Endothelial cell of umbilical vein (primary cell): ENCODE measurements around the gene PARP9. TPM values are rescaled to one million over a fixed set of nuclear protein-coding genes. Genes with fewer than 3 reads are reported as not detected.

Experiments
- BruUV-seq: library from RNA; stranded (reverse); fragments of 400-500 nt; replicated peaks from 2 replicates; lab custom pipeline; 2021; lab: Mats Ljungman, UMichigan
- CTCF ChIA-PET: fragments of 300-600, 350-600 bp; sonication (Branson Sonifier 250); formaldehyde crosslinking; loops from one replicate; lab custom pipeline; 2021; ENCODE audit warnings: antibody characterized with exemption, inconsistent platforms; lab: Charles Lee
- POLR2A ChIA-PET: fragments of 300-600, 350-600 bp; sonication (Branson Sonifier 250); formaldehyde crosslinking; loops from one replicate; lab custom pipeline; 2021; ENCODE audit warnings: antibody characterized with exemption, inconsistent platforms; lab: Charles Lee
- DNase-seq: peaks from one replicate; pipeline ENCODE4 v3.0.0-alpha.2; 2011; ENCODE audit warnings: low read depth, low spot score
- FAIRE-seq: peaks from 2 replicates; lab custom pipeline; 2011; peaks lifted over from hg19 to GRCh38; lab: Jason Lieb, UNC
- H2AFZ ChIP-seq: 2 replicates; pipeline ENCODE4 v1.6.0; 2012; ENCODE audit warnings: low read depth, low read length, control low read depth, inconsistent platforms
- H3K27ac ChIP-seq: 2 replicates; pipeline ENCODE4 v1.5.1; 2011; ENCODE audit warnings: low read depth, mild to moderate bottlenecking, control low read depth, low read length, moderate library complexity; ENCODE audit not compliant: insufficient read depth
- H3K27me3 ChIP-seq, 2 experiments: 2 replicates each; pipeline versions ENCODE4 v1.6.0 to v1.6.1; 2011; ENCODE audit warnings: low read length in 2 of 2, mixed read lengths in 1 of 2; ENCODE audit not compliant: control insufficient read depth in 2 of 2, insufficient read depth in 2 of 2
- H3K36me3 ChIP-seq, 2 experiments: 2 replicates in 1 of 2; 3 replicates in 1 of 2; pipeline ENCODE4 v1.5.1; 2011; ENCODE audit warnings: low read length in 2 of 2, mild to moderate bottlenecking in 1 of 2, moderate library complexity in 1 of 2; ENCODE audit not compliant: control insufficient read depth in 2 of 2, insufficient read depth in 2 of 2; ENCODE audit errors: extremely low read depth in 1 of 2
- H3K4me1 ChIP-seq: 3 replicates; pipeline ENCODE4 v1.5.1; 2011; ENCODE audit warnings: mild to moderate bottlenecking, low read length; ENCODE audit not compliant: control insufficient read depth, insufficient read depth; ENCODE audit errors: extremely low read depth
- H3K4me2 ChIP-seq: 2 replicates; pipeline ENCODE4 v1.6.1; 2011; ENCODE audit warnings: low read length, control low read depth, mixed read lengths; ENCODE audit not compliant: insufficient read depth
- H3K4me3 ChIP-seq, 3 experiments: fragments of 200-600 bp in 1 of 3; sonication (generic), shearing (Covaris generic) in 1 of 3; replicated peaks in 1 of 3; 2 replicates each; pipeline ENCODE4 v1.5.1; 2011 to 2016; ENCODE audit warnings: control low read depth in 3 of 3, low read length in 3 of 3, mild to moderate bottlenecking in 2 of 3, inconsistent platforms in 1 of 3, low read depth in 1 of 3, moderate library complexity in 1 of 3; ENCODE audit not compliant: insufficient read depth in 1 of 3
- H3K79me2 ChIP-seq: 2 replicates; pipeline ENCODE4 v1.6.0; 2012; ENCODE audit warnings: low read length, inconsistent platforms; ENCODE audit not compliant: control insufficient read depth, insufficient read depth
- H3K9ac ChIP-seq: replicated peaks from 2 replicates; pipeline ENCODE3; 2011; ENCODE audit warnings: low read length, control low read depth; ENCODE audit not compliant: insufficient read depth; ENCODE audit errors: extremely low read depth
- H3K9me1 ChIP-seq: replicated peaks from 3 replicates; pipeline ENCODE4 v1.6.0; 2011; ENCODE audit warnings: mild to moderate bottlenecking, low read length; ENCODE audit not compliant: control insufficient read depth, insufficient read depth; ENCODE audit errors: extremely low read depth
- H3K9me3 ChIP-seq: replicated peaks from 2 replicates; pipeline ENCODE4 v1.5.1; 2012; ENCODE audit warnings: low read length, inconsistent platforms; ENCODE audit not compliant: control insufficient read depth, insufficient read depth
- H4K20me1 ChIP-seq: replicated peaks from 2 replicates; pipeline ENCODE3; 2011; ENCODE audit warnings: mild to moderate bottlenecking, low read length; ENCODE audit not compliant: control insufficient read depth, insufficient read depth; ENCODE audit errors: extremely low read depth
- CTCF ChIP-seq, 2 donors: IDR thresholded peaks; 1 replicate in 1 of 2; 2 replicates in 1 of 2; pipeline ENCODE4 v1.5.1; 2011; ENCODE audit warnings: low read length in 2 of 2, mild to moderate bottlenecking in 2 of 2, moderate library complexity in 2 of 2, control low read depth in 1 of 2, inconsistent platforms in 1 of 2, low read depth in 1 of 2; ENCODE audit not compliant: insufficient read depth in 1 of 2; ENCODE audit errors: extremely low read depth in 1 of 2
- EZH2 ChIP-seq: IDR thresholded peaks from 2 replicates; pipeline ENCODE4 v1.6.1; 2012; ENCODE audit warnings: borderline replicate concordance, low read depth, mild to moderate bottlenecking, moderate library complexity, low read length, inconsistent platforms; ENCODE audit not compliant: severe bottlenecking
- FOS ChIP-seq: IDR thresholded peaks from 2 replicates; pipeline ENCODE4 v1.6.1; 2011; ENCODE audit warnings: mild to moderate bottlenecking, low read length, moderate library complexity, borderline replicate concordance; ENCODE audit not compliant: insufficient read depth
- GATA2 ChIP-seq: IDR thresholded peaks from 2 replicates; pipeline ENCODE4 v1.7.0; 2011; ENCODE audit warnings: low read depth, mild to moderate bottlenecking, moderate library complexity, mixed read lengths, low read length; ENCODE audit not compliant: insufficient read length, insufficient read depth
- JUN ChIP-seq: IDR thresholded peaks from 2 replicates; pipeline ENCODE4 v1.6.1; 2011; ENCODE audit warnings: borderline replicate concordance, low read depth; ENCODE audit not compliant: insufficient read length, insufficient read depth
- MAX ChIP-seq: IDR thresholded peaks from 2 replicates; pipeline ENCODE4 v1.6.1; 2011; ENCODE audit not compliant: insufficient read depth, insufficient read length
- MYC ChIP-seq: IDR thresholded peaks from one replicate; pipeline ENCODE4 v1.6.1; 2011; ENCODE audit warnings: mild to moderate bottlenecking, low read depth, low read length
- POLR2A ChIP-seq: IDR thresholded peaks from 2 replicates; pipeline ENCODE4 v1.6.1; 2012; ENCODE audit warnings: low read depth, mild to moderate bottlenecking, control low read depth, low read length
- POLR2AphosphoS5 ChIP-seq: IDR thresholded peaks from 2 replicates; pipeline ENCODE4 v1.6.1; 2012; ENCODE audit warnings: low read depth, mild to moderate bottlenecking, control low read depth, low read length, moderate library complexity; ENCODE audit not compliant: insufficient read depth
- dilution Hi-C: fragments of 300-500 bp; cut with MboI; formaldehyde crosslinking; loops from one replicate; pipeline ENCODE4 v1.15.0; 2019; ENCODE audit warnings: low sequenced_read_pairs; ENCODE audit not compliant: extremely low pct_ligation_motif_present
- intact Hi-C: fragments of 100-400 bp; cut with micrococcal nuclease; formaldehyde crosslinking; loops from one replicate; pipeline ENCODE4 v1.10.0; 2022
- polyA plus RNA-seq, 4 experiments: library from polyadenylated mRNA; depleted of rRNA in 3 of 4; stranded (reverse) in 3 of 4; unstranded in 1 of 4; fragments of >200 nt; gene quantifications; 2 replicates each; pipeline versions ENCODE4 v1.2.1 to v1.2.3, GENCODE V29; 2011 to 2012; ENCODE audit warnings: missing spikeins in 1 of 4
- total RNA-seq: library from RNA; stranded (reverse); gene quantifications from 2 replicates; pipeline ENCODE4 v1.2.3, GENCODE V29; 2021

PARP9 gene
- total and polyA plus RNA-seq, 2 donors (not counting 3 experiments of a cell fraction or from before 2014, with no cell fraction given) = 10.1 to 12.5 TPM

- Histone ChIP-seq H3K4me3 (no peak overlapping the region), H2AFZ (no peak overlapping the region), H3K27me3 (peaks cover 1 to 6% of the 10 kb centered on the region in 2 experiments), H3K36me3 (no peaks in the 10 kb centered on the region), H3K9me1 (no peaks in the 10 kb centered on the region), H3K27ac (no peak overlapping the region), H3K4me1 (no peaks in the 10 kb centered on the region), H3K9me3 (no peaks in the 10 kb centered on the region), H3K4me2 (no peak overlapping the region), H3K79me2 (no peaks in the 10 kb centered on the region), H4K20me1 (no peaks in the 10 kb centered on the region), H3K9ac (no peak overlapping the region)
- CTCF ChIA-PET = no interaction called here
- DNase-seq = no peak
- dilution Hi-C loops = no loop called here
- POLR2A ChIA-PET = no interaction called here
- intact Hi-C loops = no loop called here
- no TSS peak for BruUV-seq
- FAIRE-seq = no peak
- TF ChIP-seq MYC (no peak), CTCF (IDR thresholded peaks at IDR 0.05; ENCODE audit: extremely low read depth in 1 of 2, insufficient read depth in 1 of 2, low read depth in 1 of 2, low read length in 2 of 2) (no peak), POLR2A (no peak), MAX (no peak), POLR2AphosphoS5 (no peak), FOS (no peak)
Measured at GRCh38 chr3:122589297-122589696, 25.2 kb upstream of the PARP9 start.

GRCh38 chr3:122587572-122587971 is 23.5 kb upstream of the PARP9 start:
- Histone ChIP-seq H3K36me3 (no peaks in the 10 kb centered on the region), H3K9me3 (no peaks in the 10 kb centered on the region), H3K4me3 (no peak overlapping the region), H3K9ac (no peak overlapping the region), H3K4me2 (no peak overlapping the region), H2AFZ (no peak overlapping the region), H3K79me2 (no peaks in the 10 kb centered on the region), H3K4me1 (no peaks in the 10 kb centered on the region), H4K20me1 (no peaks in the 10 kb centered on the region), H3K9me1 (no peaks in the 10 kb centered on the region), H3K27ac (no peak overlapping the region), H3K27me3 (no peaks in the 10 kb centered on the region)
- intact Hi-C loops = no loop called here
- DNase-seq (no peak), FAIRE-seq (no peak)
- dilution Hi-C loops = no loop called here
- CTCF ChIA-PET = interaction anchor here (1.0 to 1.2 kb wide), 2 partner anchors 9 to 12 kb away, joined by 3 read pairs; no protein-coding TSS in a partner anchor
- BruUV-seq = no TSS peak
- POLR2A ChIA-PET = no interaction called here
- TF ChIP-seq JUN = no peak
- TF ChIP-seq EZH2 = no peak
- no peak for TF ChIP-seq MAX
- TF ChIP-seq POLR2A = no peak
- no peak for TF ChIP-seq FOS
- no peak for TF ChIP-seq CTCF (IDR thresholded peaks at IDR 0.05; ENCODE audit: extremely low read depth in 1 of 2, insufficient read depth in 1 of 2, low read depth in 1 of 2, low read length in 2 of 2)
- TF ChIP-seq GATA2 = no peak
- no peak for TF ChIP-seq MYC
- no peak for TF ChIP-seq POLR2AphosphoS5
